ENCODE data around the gene UGCG. TPM values are rescaled to one million over a fixed set of nuclear protein-coding genes. Genes with fewer than 3 reads are reported as not detected.
"Not testable (repeated sequence)": the region's sequence is repeated elsewhere in the genome, so short reads cannot be mapped to it uniquely, and the experiment has no call there.

UGCG gene
- total RNA-seq, 2 experiments from 2014 or later = 28.9 to 29.8 TPM

DNA sequence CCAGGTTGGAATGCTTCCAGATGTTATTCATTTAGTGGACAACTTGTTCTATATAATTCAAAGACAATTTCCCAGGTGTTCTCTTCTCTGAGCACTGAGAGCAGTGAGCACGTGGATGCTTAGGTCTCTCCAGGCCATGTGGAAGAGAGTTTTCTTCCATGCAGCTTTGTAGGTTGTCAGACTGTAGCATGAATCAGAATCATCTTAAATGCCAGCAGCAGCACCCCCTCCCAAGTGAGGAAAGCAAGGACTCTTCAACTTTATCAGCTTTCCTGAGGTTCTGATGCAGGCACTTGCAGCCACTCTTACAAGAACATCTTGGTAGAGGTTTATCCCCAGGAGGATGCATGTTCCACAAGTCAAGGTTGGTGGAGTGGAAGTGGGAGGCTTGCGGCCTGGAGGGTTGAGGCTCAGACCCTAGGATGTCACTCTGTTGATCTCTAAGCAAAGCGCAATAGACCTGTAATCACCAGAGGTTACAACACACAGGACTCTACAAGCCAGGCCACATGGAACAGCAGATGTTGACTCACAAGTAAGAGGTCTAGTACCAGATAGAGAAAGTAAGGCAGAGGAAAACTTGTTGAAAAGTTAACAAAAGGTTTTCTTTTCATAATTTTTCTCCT lies 47.7 kb downstream of the UGCG start:
- no peaks in the 10 kb centered on the region for H3K27me3 Mint-ChIP-seq
- no peaks in the 10 kb centered on the region for H3K9me3 Mint-ChIP-seq
- no peak for DNase-seq
- H3K36me3 Mint-ChIP-seq = no peaks in the 10 kb centered on the region
- no peak overlapping the region for H3K27ac Mint-ChIP-seq
- no peak overlapping the region for H3K4me3 Mint-ChIP-seq
- H3K4me1 Mint-ChIP-seq = peaks cover 19% of the 10 kb centered on the region

DNA sequence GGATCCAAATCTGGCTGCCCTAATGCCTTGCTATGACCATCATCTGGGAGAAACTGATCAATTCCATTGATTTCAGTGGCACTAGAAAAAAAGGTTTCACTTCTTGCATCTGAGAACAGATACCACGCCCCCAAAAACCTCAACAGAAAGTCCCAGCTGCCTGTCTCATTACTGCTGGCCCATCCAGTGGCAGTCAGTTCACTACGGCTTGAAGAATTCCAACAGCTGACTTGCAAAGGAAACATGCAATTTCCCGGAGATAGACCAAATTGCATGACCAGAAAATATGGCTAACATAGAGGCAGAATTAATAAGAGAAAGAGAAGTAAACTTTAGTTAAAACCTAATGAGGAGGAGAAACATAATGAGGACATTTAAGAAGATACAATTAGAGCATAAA lies 48.6 kb downstream of the UGCG start:
- Mint-ChIP-seq H3K9me3 (no peaks in the 10 kb centered on the region), H3K27ac (no peak overlapping the region), H3K27me3 (no peaks in the 10 kb centered on the region), H3K4me3 (no peak overlapping the region), H3K36me3 (no peaks in the 10 kb centered on the region), H3K4me1 (peaks cover 19% of the 10 kb centered on the region)
- DNase-seq = peak; percentile 40

- not testable (repeated sequence) for H3K27me3 Mint-ChIP-seq, H3K9me3 Mint-ChIP-seq, DNase-seq, H3K27ac Mint-ChIP-seq, H3K4me3 Mint-ChIP-seq, H3K36me3 Mint-ChIP-seq
- H3K4me1 Mint-ChIP-seq = peaks cover 17% of the 10 kb centered on the region
Observed at GRCh38 chr9:111948109-111948508, 51.5 kb downstream of the UGCG start.

GRCh38 chr9:111948951-111949350 lies 52.3 kb downstream of the UGCG start:
- no peak overlapping the region for H3K4me3 Mint-ChIP-seq
- H3K9me3 Mint-ChIP-seq = no peaks in the 10 kb centered on the region
- DNase-seq = no peak
- no peak overlapping the region for H3K27ac Mint-ChIP-seq
- H3K27me3 Mint-ChIP-seq = no peaks in the 10 kb centered on the region
- peaks cover 16% of the 10 kb centered on the region for H3K4me1 Mint-ChIP-seq
- no peaks in the 10 kb centered on the region for H3K36me3 Mint-ChIP-seq

GRCh38 chr9:111949919-111950318 lies 53.3 kb downstream of the UGCG start:
- no peak overlapping the region for H3K4me3 Mint-ChIP-seq
- no peaks in the 10 kb centered on the region for H3K9me3 Mint-ChIP-seq
- H3K4me1 Mint-ChIP-seq = peaks cover 9% of the 10 kb centered on the region
- DNase-seq = no peak
- H3K27me3 Mint-ChIP-seq = no peaks in the 10 kb centered on the region
- no peaks in the 10 kb centered on the region for H3K36me3 Mint-ChIP-seq
- no peak overlapping the region for H3K27ac Mint-ChIP-seq

DNA sequence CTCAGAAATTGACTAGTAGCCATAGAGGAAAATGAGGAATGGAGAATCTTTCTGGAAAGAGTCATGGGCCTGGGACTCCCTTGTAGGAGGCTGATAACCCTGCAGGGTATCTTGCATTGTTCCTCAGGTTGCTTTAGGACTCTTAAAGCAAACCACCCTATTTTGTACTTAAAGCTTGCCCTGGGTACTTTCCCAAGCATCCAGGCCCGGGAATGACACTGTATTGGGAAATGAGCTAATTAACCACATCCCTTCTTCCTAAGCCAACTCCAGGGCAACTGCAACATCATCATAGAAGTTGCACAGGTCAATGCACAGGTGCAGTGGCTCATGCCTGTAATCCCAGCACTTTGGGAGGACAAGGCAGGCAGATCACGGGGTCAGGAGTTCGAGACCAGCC lies 55.9 kb downstream of the UGCG start:
- Mint-ChIP-seq H3K9me3 (no peaks in the 10 kb centered on the region), H3K36me3 (no peaks in the 10 kb centered on the region), H3K27ac (no peak overlapping the region), H3K4me3 (no peak overlapping the region), H3K4me1 (peaks cover 9% of the 10 kb centered on the region), H3K27me3 (no peaks in the 10 kb centered on the region)
- no peak for DNase-seq

DNA sequence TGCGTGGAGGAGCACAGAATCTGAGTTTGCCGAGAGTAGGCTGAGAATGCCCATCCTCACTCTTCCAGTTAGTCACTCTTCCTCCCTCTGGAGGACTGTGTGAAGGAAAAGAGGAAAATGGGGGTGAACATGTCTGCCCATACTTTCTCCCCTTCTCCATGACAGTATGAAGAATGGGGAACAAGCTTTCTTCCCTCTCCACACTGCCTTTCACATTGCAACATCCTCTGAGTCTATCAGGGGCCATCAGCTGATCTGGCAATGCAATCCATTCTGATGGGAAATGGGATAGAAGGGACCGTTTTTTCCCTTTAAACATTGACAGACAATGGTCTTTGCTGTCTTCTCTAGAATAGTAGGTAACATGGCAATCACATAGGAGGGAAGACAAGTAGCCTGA lies 56.8 kb downstream of the UGCG start:
- Mint-ChIP-seq H3K4me3 (no peak overlapping the region), H3K9me3 (no peaks in the 10 kb centered on the region), H3K27ac (no peak overlapping the region), H3K27me3 (no peaks in the 10 kb centered on the region), H3K36me3 (no peaks in the 10 kb centered on the region), H3K4me1 (peaks cover 16% of the 10 kb centered on the region)
- no peak for DNase-seq

DNA sequence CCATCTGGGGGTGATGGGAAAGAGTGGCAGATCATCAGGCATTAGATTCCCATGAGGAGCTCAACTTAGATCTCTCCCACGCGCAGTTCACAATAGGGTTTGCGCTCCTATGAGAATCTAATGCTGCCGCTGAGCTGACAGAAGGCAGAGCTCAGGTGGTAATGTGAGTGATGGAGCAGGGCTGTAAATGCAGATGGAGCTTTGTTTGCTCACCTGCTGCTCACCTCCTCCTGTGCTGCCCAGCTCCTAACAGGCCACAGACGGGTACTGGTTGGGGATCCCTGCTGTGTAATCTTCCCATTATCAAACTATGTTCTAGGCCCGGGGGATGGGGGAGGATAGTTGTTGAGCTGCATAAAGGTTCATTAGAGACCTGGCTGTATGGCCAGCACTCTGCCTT lies 58.4 kb downstream of the UGCG start:
- no peaks in the 10 kb centered on the region for H3K36me3 Mint-ChIP-seq
- no peak overlapping the region for H3K4me3 Mint-ChIP-seq
- H3K27me3 Mint-ChIP-seq = no peaks in the 10 kb centered on the region
- H3K27ac Mint-ChIP-seq = no peak overlapping the region
- no peak for DNase-seq
- H3K9me3 Mint-ChIP-seq = no peaks in the 10 kb centered on the region
- H3K4me1 Mint-ChIP-seq = peaks cover 22% of the 10 kb centered on the region

DNA sequence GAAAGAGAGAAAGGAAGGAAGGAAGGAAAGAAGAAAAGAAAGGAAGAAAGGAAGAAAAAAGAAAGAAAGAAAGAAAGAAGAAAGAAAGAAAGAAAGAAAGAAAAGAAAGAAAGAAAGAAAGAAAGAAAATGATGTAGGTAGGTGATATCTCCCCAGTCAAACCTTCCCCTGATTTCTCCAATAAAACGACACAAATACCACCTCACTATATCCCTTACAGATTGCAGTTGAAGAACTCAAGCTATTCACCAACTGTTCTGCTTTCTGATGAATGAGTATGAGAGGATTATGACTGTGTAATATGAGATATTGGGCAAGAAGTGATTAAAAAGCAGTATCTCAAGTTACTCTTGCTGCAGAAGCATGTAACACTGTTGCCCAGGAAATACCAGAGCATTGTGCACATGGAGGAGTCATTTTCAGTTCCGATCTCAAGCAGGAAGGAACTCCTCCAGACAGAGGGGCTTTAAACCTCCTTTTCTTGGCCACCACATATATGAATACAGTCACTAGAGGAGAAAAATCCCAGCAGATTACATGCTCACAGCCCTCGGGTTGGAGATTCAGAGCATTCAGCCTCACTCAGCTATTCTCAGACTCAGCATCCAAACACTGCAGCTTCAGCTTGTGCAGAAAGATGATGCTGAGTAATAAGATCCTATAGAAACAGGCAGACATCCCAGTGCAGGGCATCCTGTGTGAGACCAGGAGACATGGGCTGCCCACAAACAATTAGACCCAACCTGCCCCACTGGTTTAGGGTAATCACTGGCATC lies 61.4 kb downstream of the UGCG start:
- no peaks in the 10 kb centered on the region for H3K36me3 Mint-ChIP-seq
- H3K27me3 Mint-ChIP-seq = no peaks in the 10 kb centered on the region
- H3K4me3 Mint-ChIP-seq = peak overlapping the region; percentile 57
- H3K27ac Mint-ChIP-seq = peak overlapping the region; percentile 26
- DNase-seq = peak; percentile 16
- peaks cover 22% of the 10 kb centered on the region for H3K4me1 Mint-ChIP-seq
- no peaks in the 10 kb centered on the region for H3K9me3 Mint-ChIP-seq

GRCh38 chr9:111959468-111960359 lies 63.1 kb downstream of the UGCG start:
- DNase-seq = no peak
- no peaks in the 10 kb centered on the region for H3K9me3 Mint-ChIP-seq
- H3K4me1 Mint-ChIP-seq = peaks cover 22% of the 10 kb centered on the region
- no peak overlapping the region for H3K27ac Mint-ChIP-seq
- no peaks in the 10 kb centered on the region for H3K36me3 Mint-ChIP-seq
- H3K4me3 Mint-ChIP-seq = no peak overlapping the region
- no peaks in the 10 kb centered on the region for H3K27me3 Mint-ChIP-seq

- not testable (repeated sequence) for H3K36me3 Mint-ChIP-seq, H3K9me3 Mint-ChIP-seq, H3K27ac Mint-ChIP-seq, DNase-seq, H3K4me3 Mint-ChIP-seq, H3K27me3 Mint-ChIP-seq
- H3K4me1 Mint-ChIP-seq = peaks cover 24% of the 10 kb centered on the region
Observed at GRCh38 chr9:111960485-111960884, 63.9 kb downstream of the UGCG start.

DNA sequence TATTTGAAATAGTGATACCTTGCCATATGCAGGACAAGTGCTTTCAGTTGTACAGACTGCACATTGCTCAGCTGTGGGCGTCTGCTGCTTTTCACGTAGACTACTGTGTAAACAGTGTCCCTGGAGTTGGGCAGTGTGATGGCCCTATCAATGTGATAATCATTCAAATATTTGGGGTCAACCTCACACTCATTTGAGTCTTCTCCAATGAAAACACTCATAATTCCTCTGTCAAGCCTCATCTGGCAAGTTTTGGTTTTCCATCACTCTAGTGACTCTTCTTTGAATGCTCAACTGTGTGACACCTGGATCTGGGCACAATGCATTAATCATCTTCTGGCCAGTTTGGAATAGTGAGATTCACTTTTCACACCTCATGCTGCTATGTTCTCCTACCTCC lies 64.4 kb downstream of the UGCG start:
- Mint-ChIP-seq H3K4me3 (no peak overlapping the region), H3K27ac (no peak overlapping the region), H3K36me3 (no peaks in the 10 kb centered on the region), H3K4me1 (peaks cover 23% of the 10 kb centered on the region), H3K27me3 (no peaks in the 10 kb centered on the region), H3K9me3 (no peaks in the 10 kb centered on the region)
- DNase-seq = no peak

DNA sequence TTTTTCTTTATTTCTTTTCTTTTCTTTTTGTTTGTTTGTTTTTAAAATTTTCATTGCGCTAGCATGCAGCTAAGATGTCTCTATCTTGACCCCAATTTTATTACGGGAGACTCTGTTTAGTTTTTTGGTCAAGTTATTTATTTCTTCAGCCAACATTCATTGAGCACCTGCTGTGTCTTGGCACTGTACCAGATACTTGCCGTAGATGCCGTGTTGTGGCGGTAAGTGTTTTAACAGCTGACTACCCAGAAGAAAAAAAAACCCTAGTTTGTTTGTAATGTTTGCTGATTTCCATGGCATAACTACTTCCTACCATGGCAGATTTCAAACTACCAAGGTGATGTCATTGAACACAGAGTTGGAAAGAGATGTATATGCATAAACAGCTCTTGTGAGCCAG lies 65.0 kb downstream of the UGCG start:
- no peak for DNase-seq
- no peaks in the 10 kb centered on the region for H3K9me3 Mint-ChIP-seq
- H3K4me3 Mint-ChIP-seq = no peak overlapping the region
- no peaks in the 10 kb centered on the region for H3K27me3 Mint-ChIP-seq
- no peaks in the 10 kb centered on the region for H3K36me3 Mint-ChIP-seq
- no peak overlapping the region for H3K27ac Mint-ChIP-seq
- peaks cover 23% of the 10 kb centered on the region for H3K4me1 Mint-ChIP-seq

DNA sequence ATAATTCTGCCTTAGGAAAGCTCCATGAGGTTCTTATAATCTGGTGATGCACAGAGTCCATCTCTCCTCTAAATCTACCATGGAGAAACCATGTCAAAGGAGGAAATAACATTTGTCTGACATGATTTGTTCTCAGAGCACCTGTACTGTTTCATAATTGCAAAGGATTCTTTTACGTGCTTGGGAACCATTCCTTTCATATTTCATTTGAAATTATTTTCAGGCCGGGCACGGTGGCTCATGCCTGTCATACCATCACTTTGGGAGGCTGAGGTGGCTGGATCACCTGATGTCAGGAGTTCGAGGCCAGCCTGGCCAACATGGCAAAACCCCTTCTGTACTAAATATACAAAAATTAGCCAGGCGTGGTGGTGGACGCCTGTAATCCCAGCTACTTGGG lies 65.4 kb downstream of the UGCG start:
- Mint-ChIP-seq H3K4me1 (peaks cover 23% of the 10 kb centered on the region), H3K4me3 (no peak overlapping the region), H3K27ac (no peak overlapping the region), H3K36me3 (no peaks in the 10 kb centered on the region), H3K9me3 (no peaks in the 10 kb centered on the region), H3K27me3 (no peaks in the 10 kb centered on the region)
- no peak for DNase-seq

- Mint-ChIP-seq H3K4me3 (no peak overlapping the region), H3K4me1 (peaks cover 7% of the 10 kb centered on the region), H3K27me3 (no peaks in the 10 kb centered on the region), H3K9me3 (no peaks in the 10 kb centered on the region), H3K27ac (no peak overlapping the region), H3K36me3 (no peaks in the 10 kb centered on the region)
- DNase-seq = no peak
Observed at GRCh38 chr9:111963995-111964394, 67.4 kb downstream of the UGCG start.
